ENCODE measurements around the gene TENM3.
A peak's percentile ranks its signal among the peaks of the same experiment; 100 is the strongest.

The TENM3 gene

GRCh38 chr4:182532441-182532840, 289.2 kb downstream of the TENM3 start:
- DNase-seq, result no peak

DNA sequence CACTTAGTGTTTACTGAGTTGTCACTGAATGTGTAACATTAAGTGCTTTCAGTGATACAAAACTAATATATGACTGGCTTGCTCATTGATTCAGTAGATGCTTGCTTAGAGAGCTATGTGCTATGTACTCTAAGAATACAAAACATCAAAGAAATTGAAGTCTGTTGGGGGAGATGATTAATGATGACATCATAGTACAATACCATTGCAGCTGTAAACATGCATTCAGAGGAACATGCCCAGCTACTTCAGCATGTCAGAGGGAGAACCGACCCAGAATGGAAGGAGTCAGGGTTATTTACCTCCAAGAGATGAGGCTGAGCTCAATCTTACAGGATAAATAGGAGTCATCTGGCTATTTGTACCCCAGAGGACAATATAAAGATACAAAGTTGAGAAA, 290.8 kb downstream of the TENM3 start:
- no peak for DNase-seq

DNA sequence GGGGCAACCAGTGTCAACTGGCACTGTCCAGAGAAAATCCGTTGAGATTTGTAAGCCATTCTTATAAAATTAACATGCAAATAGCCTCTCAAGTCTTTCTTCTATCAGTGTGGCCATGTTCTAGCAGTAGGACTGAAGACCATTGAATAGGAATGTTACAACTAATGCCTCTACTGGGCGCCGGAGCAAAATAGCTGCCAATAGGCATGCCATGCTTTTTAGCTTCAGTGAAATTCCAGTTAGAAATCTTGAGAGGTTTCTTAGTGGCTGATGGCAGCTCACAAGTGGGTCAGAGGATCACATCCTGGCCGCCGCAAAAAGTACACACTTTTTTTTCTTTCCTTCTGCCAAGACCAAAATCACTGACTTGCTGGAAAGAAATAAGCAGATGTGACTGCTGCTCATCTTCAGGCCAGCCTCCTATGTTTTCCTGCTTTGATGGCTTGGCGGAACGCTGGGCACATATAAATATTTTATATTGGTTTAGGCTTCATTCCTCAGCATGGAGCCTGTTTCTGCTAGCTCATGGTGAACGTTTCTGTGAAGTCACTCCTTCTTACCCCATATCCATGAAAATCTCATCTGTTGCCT, 293.1 kb downstream of the TENM3 start:
- DNase-seq, result no peak

DNA sequence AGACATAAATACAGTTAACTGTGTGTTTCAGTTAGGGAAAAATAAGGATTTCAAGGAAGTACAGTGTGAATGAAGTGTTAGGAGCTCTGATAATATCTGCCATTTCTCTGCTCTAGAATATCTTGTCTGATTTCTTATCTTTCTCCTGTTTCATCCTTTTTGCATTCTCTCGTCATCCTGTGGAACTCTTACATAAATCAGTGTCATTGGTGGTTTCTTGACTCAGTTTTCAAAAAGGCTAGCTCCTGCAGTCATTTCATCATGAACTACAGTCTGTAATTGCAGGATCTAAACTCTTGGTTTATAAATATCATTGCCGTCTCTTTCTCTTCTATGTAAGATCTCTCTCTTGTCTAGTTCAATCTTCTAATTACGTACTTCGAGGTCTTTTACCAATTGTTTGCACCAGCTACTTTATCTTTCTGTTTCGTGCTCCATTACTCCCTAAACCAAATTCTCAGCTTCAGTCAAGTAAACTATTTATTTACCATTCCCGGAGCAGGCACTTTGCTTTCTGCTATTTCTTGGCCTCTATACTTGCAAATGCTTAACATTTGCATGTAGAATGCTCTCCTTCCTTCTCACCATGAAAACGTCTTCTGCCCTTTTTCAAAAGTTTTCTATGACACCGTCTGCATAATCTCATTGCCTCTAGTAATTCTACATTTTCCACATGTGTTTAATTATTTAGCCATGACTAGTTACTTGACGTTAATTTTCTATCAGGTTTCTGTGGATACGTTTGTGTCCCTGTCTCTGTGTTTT, 294.0 kb downstream of the TENM3 start:
- DNase-seq, result no peak

- no peak for DNase-seq
Measured at GRCh38 chr4:182538031-182538430, 294.8 kb downstream of the TENM3 start.

DNA sequence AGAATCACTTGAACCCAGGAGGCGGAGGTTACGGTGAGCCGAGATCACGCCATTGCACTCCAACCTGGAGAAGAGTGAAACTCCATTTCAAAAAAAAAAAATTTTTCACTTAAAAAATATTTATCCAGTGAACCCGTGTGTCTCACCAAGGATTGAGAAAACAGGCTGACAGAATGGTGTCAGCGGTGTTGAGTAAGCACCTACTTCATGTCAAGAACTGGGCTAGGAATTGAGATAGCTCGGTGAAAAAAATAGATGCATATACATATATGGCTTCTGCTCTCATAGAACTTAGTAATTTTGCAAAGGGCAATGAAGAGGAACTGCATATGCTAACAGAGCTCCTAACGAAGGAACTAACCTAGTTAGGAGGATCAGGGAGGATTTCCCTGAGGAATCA, 297.3 kb downstream of the TENM3 start:
- DNase-seq, result no peak

GRCh38 chr4:182547435-182547834, 304.2 kb downstream of the TENM3 start:
- DNase-seq, result no peak

DNA sequence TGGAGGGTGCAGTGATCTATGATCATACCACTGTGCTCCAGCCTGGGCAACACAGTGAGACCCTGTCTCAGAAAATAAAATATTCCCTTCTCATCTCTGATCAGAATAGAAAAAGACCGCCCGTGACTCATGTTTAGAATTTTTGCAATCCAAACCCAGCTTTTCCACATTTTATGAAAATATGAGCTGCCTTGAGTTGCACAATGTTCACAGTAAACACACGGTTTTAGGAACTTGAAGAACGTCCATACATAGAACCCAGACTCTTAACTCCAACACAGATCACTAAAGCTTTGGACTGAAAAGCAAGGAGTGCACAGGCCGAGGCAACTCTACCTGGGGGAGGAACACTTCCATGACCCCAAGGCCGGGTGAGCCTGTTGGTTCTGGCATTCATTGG, 305.0 kb downstream of the TENM3 start:
- no peak for DNase-seq

GRCh38 chr4:182549356-182549755, 306.2 kb downstream of the TENM3 start:
- DNase-seq, result no peak

GRCh38 chr4:182552948-182553347, 309.7 kb downstream of the TENM3 start:
- no peak for DNase-seq

DNA sequence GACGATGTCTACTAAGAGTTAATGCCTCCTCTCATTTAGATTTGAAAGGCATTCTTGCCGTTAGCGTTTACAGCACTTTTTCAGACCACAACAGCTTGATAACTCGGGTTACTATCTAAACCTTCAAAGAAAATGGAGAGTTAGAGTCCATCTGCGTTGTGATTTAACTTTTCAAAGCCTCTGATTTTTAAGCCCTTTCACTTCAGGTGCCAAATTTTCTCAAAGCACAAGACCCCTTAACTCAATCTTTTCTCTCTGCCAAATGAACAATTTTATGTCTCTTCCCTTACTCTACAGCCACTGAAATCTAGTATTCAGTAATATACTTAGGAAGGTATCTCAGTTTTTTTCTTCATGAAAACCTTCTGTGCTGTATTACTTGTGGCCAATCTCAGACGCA, 310.5 kb downstream of the TENM3 start:
- DNase-seq, result no peak

DNA sequence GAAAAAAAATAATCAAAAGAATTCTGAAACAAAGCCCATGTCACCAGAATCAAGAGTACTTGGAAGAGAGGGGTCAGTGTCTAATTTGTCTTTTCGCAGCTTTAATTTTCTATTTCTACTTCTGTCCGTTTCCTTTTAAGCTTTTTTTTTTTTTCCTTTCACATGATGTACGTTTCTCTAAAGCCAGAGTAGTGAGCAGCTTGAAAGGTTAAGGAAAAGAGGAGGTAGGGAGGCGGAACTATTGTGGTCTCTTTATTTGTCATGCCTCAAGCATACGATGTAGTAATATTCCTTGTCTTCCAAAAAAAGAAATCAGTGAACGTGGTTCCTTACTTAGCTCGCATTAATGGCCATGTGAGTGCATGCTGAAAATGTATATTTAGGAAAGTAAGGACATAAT, 311.5 kb downstream of the TENM3 start:
- no peak for DNase-seq

DNA sequence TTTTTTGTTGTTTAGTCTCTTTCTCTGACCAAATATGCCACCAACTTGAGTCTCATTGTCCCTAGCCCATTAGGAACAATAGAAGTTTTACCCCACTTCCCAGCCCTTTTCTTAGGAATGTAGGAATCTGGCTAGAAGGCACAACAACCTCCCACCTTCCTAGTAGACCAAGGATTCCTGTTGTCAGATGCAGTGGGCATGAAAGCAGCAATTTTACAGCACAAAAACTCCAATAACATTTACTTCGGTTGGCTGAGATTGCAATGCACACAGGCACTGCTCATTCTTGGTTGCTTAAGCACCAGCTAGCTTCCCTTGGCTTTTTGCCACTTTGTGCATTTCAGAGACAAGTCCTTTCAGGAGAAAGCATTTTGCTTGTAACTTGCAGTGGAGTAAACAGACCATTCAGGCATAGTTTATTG, 312.8 kb downstream of the TENM3 start:
- DNase-seq, result peak; percentile 57

GRCh38 chr4:182556580-182556979, 313.4 kb downstream of the TENM3 start:
- DNase-seq, result peak; percentile 60

- DNase-seq, result no peak
Measured at GRCh38 chr4:182560358-182560757, 317.2 kb downstream of the TENM3 start.

DNA sequence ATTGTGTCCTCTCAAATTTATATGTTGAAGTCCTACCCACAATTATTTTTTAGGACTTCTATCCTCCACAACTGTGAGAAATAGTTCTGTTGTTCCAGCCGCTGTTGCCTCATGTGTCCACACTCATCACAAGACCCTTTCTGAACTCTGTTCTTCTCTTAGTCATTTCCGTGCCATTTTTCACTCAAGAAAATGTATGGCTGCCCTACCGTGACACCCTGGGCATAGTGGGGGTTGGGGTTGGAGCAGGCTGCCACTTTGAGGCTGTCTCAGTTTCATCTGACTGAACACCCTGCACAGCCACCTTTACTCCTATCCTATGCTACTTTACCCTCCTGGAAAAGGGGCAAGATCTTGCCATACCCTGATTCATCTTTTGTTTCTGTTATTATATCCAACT, 319.1 kb downstream of the TENM3 start:
- DNase-seq, result no peak

- DNase-seq, result no peak
Measured at GRCh38 chr4:182564724-182565369, 321.6 kb downstream of the TENM3 start.

- no peak for DNase-seq
Measured at GRCh38 chr4:182567119-182567518, 323.9 kb downstream of the TENM3 start.

DNA sequence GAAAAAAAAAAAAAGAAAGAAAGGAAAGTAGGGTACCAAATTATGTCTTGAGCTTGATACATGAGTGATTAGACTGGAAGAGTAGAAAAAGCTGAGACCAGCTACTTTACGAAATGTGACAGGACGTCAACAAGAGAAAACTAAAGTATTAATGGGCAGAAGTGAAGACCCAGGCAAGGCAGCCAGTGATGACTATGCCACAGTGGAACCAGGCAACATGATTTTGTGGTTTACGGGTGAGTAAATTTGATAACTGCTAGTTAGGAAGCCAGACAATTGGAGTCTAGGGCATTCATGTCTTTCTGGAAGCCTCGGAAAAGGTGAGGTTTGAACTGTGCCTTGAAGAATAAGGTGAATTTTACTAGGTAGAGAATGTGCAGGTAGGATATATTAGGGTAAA, 326.4 kb downstream of the TENM3 start:
- no peak for DNase-seq

GRCh38 chr4:182574706-182575105, 331.5 kb downstream of the TENM3 start:
- DNase-seq, result no peak

DNA sequence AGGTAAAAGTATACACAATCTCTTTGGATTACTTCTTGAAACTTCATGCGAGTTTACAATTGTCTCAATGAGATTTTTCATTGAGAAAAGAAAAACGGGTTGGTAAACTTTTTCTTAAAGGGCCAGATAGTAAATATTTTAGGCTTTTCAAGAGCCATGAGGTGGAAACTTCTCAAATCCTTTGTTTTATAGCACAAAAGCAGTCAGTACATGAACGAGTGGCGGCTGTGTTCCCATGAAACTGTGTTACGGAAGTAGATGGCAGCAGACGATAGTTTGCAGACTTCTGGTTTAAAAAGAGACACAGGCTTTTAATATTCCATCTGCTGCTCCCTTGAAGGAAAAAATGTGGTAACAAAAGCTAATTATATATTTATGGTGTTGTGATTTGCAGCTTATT, 332.0 kb downstream of the TENM3 start:
- no peak for DNase-seq

- no peak for DNase-seq
Measured at GRCh38 chr4:182576601-182577289, 333.5 kb downstream of the TENM3 start.

- no peak for DNase-seq
Measured at GRCh38 chr4:182577411-182577810, 334.2 kb downstream of the TENM3 start.

GRCh38 chr4:182578402-182578801, 335.2 kb downstream of the TENM3 start:
- DNase-seq, result peak; percentile 29
